HG03139 (cell line): Measurements from ENCODE around the gene CUL5.
"Not testable (repeated sequence)": the region's sequence is repeated elsewhere in the genome, so short reads cannot be mapped to it uniquely, and the experiment has no call there.

ENCODE experiments used
- ATAC-seq: cut with Tn5 transposase; IDR thresholded peaks from one replicate; pipeline ENCODE4 v1.9.1; 2021; ENCODE audit not compliant: unreplicated experiment

The CUL5 gene

DNA sequence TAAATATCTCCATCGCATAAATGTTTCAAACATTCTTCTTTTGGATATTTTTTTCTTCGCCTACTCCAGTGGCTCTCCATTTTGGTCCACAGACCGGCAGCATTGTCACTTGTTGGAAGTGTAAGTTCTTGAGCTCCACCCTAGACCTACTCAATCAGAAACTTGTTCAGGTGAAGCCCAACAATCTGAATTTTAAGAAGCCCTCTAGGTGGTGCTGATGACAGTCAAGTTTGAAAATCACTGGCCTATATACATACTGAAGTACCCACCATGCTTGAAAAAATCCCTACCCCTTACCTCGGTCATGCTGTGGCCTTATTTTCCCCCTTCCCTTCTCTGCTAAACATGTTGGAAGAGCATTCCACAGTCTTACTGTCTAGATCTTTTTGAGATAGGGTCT lies 102.4 kb downstream of the CUL5 start:
- ATAC-seq: no peak

DNA sequence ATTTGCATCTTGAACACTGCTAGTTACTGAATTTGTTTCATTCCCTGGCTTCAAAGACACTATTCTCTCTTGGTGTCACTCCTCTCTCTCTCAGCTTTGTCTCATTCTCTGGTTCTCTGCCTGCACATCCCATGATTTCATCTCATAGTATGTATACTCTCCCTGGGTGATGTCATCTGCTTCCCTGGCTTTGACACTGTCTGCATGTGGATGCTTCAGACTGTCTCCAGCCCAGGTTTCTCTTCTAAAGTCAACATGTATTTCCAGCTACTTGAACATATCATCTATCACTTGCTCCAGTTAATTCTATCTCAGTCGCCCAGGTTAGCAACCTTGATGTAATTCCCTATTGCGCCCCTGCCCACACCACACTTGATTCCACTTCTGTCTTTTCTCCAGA lies 103.4 kb downstream of the CUL5 start:
- ATAC-seq: no peak

DNA sequence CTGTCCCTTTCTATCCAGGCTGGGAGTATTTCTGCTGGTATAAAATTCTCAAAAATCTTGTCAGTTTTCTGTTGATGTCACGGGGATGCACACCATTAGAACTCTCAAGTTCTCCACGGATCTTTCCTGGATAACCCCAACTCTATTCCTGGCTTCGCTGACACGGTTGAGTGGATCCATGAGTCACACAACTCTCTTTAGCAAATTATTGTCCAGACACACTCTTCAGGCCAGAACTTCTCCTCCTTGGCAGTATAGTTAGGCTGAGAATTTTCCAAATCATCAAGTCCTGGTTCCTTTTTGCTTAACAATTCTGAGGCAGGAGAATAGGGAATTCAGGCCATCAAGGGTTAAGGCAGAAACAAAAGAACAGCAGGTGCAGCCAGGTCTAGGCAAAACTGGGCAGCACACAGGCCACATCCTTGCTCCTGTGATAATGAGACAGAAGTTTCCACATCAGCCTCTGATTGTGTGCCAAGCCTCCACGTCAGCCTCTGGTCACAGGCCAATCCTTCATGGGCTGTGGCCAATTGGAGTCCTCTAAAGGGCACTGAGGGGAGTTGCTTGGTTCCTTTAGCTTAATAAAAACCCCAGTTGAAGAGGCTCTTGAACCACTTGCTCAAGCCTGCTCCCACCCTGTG lies 106.9 kb downstream of the CUL5 start:
- no peak for ATAC-seq

GRCh38 chr11:108117746-108118371 lies 109.2 kb downstream of the CUL5 start:
- ATAC-seq: no peak

GRCh38 chr11:108120936-108121273 lies 112.2 kb downstream of the CUL5 start:
- not testable (repeated sequence) for ATAC-seq

- peak; percentile 97 for ATAC-seq
These were observed 112.8 kb downstream of the CUL5 start, which contains the start of gene ACAT1 for GRCh38 chr11:108121274-108122155. Gene ACAT1, plus strand, starts transcription at chr11:108121567. Its CDS starts 40 bp downstream, at chr11:108121607.

DNA sequence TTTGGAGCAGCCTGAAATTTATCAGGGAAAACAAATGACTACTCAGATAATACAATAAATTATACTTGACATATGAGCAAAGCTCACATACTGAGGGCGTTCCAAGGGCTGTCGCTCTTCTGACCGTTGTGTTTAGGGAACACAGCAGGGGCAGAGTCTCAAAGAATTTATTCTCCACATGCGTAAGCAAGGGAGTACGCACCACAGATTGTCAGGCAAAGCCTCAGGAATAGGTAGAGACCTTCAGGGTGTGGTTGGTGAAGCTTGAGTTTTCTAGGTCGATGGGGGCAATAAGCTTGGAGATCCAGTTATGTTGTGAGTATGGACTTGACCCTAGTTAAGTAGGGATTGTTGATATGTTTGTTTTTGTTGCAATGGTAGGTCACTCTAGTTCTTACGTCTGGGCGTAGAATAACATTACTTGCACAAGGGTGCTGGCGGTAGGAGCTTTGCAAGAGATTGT lies 113.5 kb downstream of the CUL5 start:
- no peak for ATAC-seq

DNA sequence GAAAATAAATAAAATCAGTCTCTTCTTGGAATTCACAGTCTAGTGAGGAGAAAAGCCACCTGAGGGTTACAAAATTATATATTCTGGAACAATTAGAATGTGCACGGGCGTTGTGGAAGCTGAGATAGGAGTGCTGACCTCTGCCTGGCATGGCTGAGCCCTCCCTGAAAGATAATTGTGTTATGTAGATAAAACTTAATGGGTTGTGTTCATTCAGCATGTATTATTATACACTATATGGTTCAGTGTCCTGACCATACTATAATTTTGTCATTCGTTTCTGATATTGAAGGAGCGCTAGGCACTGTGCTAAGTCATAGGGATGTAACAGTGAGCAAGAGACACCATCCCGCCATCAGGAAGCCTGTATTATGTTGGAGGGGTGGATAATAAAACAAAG lies 116.4 kb downstream of the CUL5 start:
- no peak for ATAC-seq

DNA sequence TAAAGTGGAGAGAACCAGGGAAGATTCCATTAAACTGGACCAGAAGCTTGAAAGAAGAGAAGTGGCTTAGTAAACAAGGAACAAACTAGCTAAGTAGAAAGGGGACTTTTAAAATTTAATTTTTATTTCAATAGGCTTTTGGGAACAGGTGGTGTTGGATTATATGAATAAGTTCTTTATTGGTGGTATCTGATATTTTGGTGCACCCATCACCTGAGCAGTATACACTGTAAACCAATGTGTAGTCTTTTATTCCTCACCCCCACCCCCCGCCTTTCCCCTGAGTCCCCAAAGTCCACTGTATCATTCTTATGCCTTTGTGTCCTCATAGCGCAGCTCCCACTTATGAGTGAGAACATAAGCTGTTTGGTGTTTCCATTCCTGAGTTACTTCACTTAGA lies 120.1 kb downstream of the CUL5 start:
- ATAC-seq: no peak

DNA sequence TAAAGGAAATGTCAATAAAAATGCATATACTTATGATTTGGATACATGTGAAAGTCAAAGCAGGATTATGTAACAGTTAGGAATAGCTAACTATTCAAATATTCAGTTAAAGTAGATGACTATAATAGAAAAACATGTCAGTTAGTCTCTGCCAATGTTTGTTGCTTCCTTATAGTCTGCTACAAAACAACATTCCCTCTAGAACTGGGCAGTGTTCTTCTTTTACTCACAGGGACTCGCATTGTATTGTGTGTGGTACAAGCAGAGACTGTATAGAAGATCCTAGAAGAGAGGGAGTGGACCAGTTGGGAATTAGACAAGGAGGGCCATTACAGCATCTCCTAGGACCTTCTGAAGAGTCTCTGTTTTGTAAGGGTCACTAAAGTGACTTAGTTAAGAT lies 123.3 kb downstream of the CUL5 start:
- ATAC-seq: no peak

DNA sequence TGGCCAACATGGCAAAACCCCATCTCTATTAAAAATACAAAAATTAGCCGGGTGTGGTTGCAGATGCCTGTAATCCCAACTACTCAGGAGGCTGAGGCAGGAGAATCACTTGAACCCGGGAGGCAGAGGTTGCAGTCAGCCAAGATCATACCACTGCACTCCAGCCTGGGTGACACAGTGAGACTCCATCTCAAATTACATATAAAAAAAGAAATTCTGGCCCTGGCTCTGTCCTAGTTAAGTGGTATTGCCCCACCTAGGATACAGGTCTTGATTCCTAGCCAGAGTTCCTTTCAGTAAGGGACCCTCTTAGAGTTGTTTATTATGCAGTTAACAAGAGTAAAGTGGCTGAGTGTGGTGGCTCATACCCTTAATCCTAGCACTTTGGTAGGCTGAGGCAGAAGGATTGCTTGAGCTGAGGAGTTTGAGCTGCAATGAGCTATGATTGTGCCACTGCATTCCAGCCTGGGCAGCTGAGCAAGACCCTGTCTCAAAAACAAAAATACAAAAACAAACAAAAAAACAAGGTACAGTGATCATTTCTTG lies 124.4 kb downstream of the CUL5 start:
- ATAC-seq: not testable (repeated sequence)

DNA sequence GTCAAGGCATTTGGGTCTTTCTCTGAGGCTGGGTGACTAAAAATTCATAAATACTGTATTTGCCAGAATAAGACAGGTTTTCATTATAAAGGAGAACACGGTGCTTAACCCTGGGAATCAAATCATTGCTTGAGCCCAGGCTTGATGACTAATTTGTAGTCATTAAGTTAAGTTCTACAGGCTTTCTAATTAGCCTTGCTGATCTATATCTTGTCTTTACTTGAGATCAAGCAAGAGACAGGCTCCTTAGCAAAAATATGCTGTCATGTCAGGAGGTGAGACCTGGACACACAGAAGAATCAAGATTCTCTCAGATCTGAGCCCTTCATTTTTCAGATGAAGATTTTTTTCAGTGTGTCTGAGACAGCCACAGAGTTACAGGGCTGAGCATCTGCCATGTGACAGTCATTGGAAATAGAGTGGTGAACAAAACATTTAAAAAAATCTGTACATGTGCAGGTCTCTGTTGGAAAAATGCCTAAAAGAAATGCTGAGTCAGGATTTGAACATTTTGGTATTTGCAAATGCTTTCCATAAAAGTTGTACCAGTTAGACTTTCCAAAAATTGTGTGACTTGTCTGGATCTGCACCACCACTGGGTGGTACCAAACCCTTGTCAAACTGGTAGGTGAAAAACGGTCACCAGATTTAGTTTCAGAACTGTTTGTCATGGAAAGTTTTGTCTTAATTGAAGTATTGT lies 127.3 kb downstream of the CUL5 start:
- no peak for ATAC-seq

GRCh38 chr11:108137212-108137611 lies 128.5 kb downstream of the CUL5 start:
- no peak for ATAC-seq

- ATAC-seq: no peak
These were observed 133.6 kb downstream of the CUL5 start for GRCh38 chr11:108142304-108142703.

DNA sequence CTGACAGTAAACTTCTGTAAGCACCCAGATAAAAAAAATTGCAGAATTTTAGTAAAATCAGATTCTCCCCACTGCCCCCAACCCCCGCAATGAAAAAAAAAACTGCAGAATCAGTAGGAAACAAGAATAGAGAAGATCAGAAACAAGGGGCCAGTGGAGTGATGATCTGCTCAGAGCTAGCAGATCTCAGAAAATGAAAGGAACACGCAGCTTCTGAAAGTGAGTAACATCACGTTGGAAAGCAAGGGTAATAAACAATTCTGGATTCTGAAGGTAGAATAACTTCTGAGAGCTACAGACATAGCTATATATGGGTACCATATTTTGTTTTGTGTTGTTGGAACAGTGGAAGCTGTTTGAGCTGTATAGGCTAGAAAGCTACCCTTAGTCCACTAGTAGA lies 135.9 kb downstream of the CUL5 start:
- no peak for ATAC-seq

DNA sequence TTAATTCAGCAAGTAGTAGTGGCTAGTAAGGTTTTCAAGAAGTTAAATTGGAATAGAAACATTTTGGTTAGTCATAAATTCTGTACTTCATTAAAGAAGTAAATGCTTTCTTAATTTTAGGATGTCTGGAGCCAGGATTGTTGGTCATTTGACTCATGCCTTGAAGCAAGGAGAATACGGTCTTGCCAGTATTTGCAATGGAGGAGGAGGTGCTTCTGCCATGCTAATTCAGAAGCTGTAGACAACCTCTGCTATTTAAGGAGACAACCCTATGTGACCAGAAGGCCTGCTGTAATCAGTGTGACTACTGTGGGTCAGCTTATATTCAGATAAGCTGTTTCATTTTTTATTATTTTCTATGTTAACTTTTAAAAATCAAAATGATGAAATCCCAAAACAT lies 138.5 kb downstream of the CUL5 start:
- no peak for ATAC-seq

- no peak for ATAC-seq
These were observed 139.9 kb downstream of the CUL5 start for GRCh38 chr11:108148556-108148955.

DNA sequence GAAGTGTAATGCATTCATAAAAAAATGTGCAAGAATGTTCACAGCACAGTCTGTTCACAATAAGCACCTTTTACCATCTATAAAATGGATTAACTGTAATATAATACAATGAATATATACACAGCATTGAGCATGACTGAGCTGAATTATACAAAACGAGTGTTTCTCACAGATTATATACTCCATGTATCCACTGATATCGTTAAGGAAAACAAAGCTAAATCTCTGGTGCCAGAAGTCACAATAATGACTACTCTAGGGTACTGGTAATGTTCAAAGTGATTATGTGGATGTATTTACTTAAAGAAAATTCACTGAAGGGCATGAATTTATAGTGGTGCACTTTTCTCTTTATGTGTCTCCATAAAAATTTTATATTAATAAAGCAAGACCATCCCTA lies 145.9 kb downstream of the CUL5 start:
- no peak for ATAC-seq
